IMR-90 (cell line): ENCODE data around the gene IL11. TPM values are rescaled to one million over a fixed set of nuclear protein-coding genes. Genes with fewer than 3 reads are reported as not detected.

Source experiments
- ATAC-seq: fragments of 200-7000 bp; cut with Tn5 transposase; 2 replicates; pipeline ENCODE4 v1.9.1; 2020; ENCODE audit warnings: low read depth, mild to moderate bottlenecking, moderate library complexity
- BruUV-seq: library from RNA; stranded (reverse); fragments of 400-500 nt; replicated peaks from 2 replicates; lab custom pipeline; 2021; lab: Mats Ljungman, UMichigan
- CTCF ChIA-PET: fragments of 300-600 bp; formaldehyde crosslinking; extraction: SDS; loops from one replicate; lab custom pipeline; 2021; ENCODE audit warnings: antibody characterized with exemption; lab: Yijun Ruan, JAX
- POLR2A ChIA-PET: fragments of 300-600 bp; sonication (Branson Sonifier 250); formaldehyde crosslinking; loops from one replicate; lab custom pipeline; 2022; ENCODE audit warnings: antibody characterized with exemption; ENCODE audit not compliant: unreplicated experiment; lab: Charles Lee
- DNase-seq: peaks from one replicate; pipeline ENCODE4 v3.0.0; 2013
- H2AFZ ChIP-seq: replicated peaks from 2 replicates; pipeline ENCODE3; 2013; ENCODE audit warnings: low read length, mild to moderate bottlenecking; ENCODE audit not compliant: poor library complexity
- H2AK5ac ChIP-seq: 2 replicates; pipeline ENCODE4 v1.6.1; 2013; ENCODE audit warnings: low read depth, low read length, inconsistent platforms
- H2AK9ac ChIP-seq: replicated peaks from 2 replicates; pipeline ENCODE3; 2013; ENCODE audit warnings: mild to moderate bottlenecking, low read depth, low read length, moderate library complexity; ENCODE audit not compliant: poor library complexity
- H2BK120ac ChIP-seq: 2 replicates; pipeline ENCODE4 v1.6.1; 2013; ENCODE audit warnings: low read depth, low read length, inconsistent platforms
- H2BK15ac ChIP-seq: 3 replicates; pipeline ENCODE4 v1.6.1; 2013; ENCODE audit warnings: low read depth, low read length, inconsistent platforms
- H2BK20ac ChIP-seq: 2 replicates; pipeline ENCODE4 v1.6.1; 2013; ENCODE audit warnings: low read depth, mild to moderate bottlenecking, inconsistent platforms, low read length, moderate library complexity
- H2BK5ac ChIP-seq: 2 replicates; pipeline ENCODE4 v1.6.1; 2013; ENCODE audit warnings: mild to moderate bottlenecking, low read depth, low read length, inconsistent platforms; ENCODE audit not compliant: poor library complexity, severe bottlenecking
- H3K14ac ChIP-seq: replicated peaks from 2 replicates; pipeline ENCODE4 v1.6.1; 2013; ENCODE audit warnings: low read depth, low read length, inconsistent platforms
- H3K18ac ChIP-seq: 2 replicates; pipeline ENCODE4 v1.6.1; 2013; ENCODE audit warnings: low read depth, low read length, control low read depth
- H3K23ac ChIP-seq: 2 replicates; pipeline ENCODE4 v1.6.1; 2013; ENCODE audit warnings: low read depth, low read length, inconsistent platforms
- H3K27ac ChIP-seq: 2 replicates; pipeline ENCODE4 v1.5.1; 2013; ENCODE audit warnings: mild to moderate bottlenecking, control low read depth, low read length; ENCODE audit not compliant: insufficient read depth
- H3K27me3 ChIP-seq: 2 replicates; pipeline ENCODE4 v1.6.1; 2013; ENCODE audit warnings: low read length; ENCODE audit not compliant: control insufficient read depth, insufficient read depth
- H3K36me3 ChIP-seq: 2 replicates; pipeline ENCODE4 v1.6.1; 2013; ENCODE audit warnings: low read length, mixed read lengths; ENCODE audit not compliant: control insufficient read depth, insufficient read depth
- H3K4ac ChIP-seq: 2 replicates; pipeline ENCODE4 v1.6.1; 2013; ENCODE audit warnings: low read depth, low read length, inconsistent platforms
- H3K4me1 ChIP-seq: 2 replicates; pipeline ENCODE4 v1.6.1; 2013; ENCODE audit warnings: low read length, mixed read lengths; ENCODE audit not compliant: control insufficient read depth, insufficient read depth
- H3K4me2 ChIP-seq: 2 replicates; pipeline ENCODE4 v1.6.1; 2013; ENCODE audit warnings: low read depth, mild to moderate bottlenecking, control low read depth, low read length, moderate library complexity
- H3K4me3 ChIP-seq: 2 replicates; pipeline ENCODE4 v1.5.1; 2013; ENCODE audit warnings: low read depth, mild to moderate bottlenecking, control low read depth, low read length, moderate library complexity; ENCODE audit not compliant: insufficient read depth
- H3K56ac ChIP-seq: 2 replicates; pipeline ENCODE4 v1.6.1; 2013; ENCODE audit warnings: low read length, inconsistent platforms; ENCODE audit not compliant: insufficient read depth; ENCODE audit errors: extremely low read depth
- H3K79me1 ChIP-seq, 2 experiments: 2 replicates each; pipeline ENCODE4 v1.6.1; 2013; ENCODE audit warnings: low read length in 2 of 2, inconsistent platforms in 1 of 2, low read depth in 1 of 2
- H3K9ac ChIP-seq: 2 replicates; pipeline ENCODE4 v1.6.1; 2013; ENCODE audit warnings: low read depth, low read length, control low read depth
- H3K9me1 ChIP-seq: 2 replicates; pipeline ENCODE4 v1.6.1; 2013; ENCODE audit warnings: low read length, inconsistent platforms; ENCODE audit not compliant: insufficient read depth
- H3K9me3 ChIP-seq: 2 replicates; pipeline ENCODE4 v1.6.1; 2013; ENCODE audit warnings: low read length; ENCODE audit not compliant: control insufficient read depth, insufficient read depth
- H4K20me1 ChIP-seq: 2 replicates; pipeline ENCODE4 v1.6.1; 2013; ENCODE audit warnings: low read length, inconsistent platforms; ENCODE audit not compliant: insufficient read depth
- H4K5ac ChIP-seq: 2 replicates; pipeline ENCODE4 v1.6.1; 2013; ENCODE audit warnings: mild to moderate bottlenecking, low read depth, low read length, control low read depth
- H4K8ac ChIP-seq, 2 experiments: 2 replicates each; pipeline ENCODE4 v1.6.1; 2013; ENCODE audit warnings: low read depth in 2 of 2, low read length in 2 of 2, control low read depth in 1 of 2, inconsistent platforms in 1 of 2
- H4K91ac ChIP-seq: 2 replicates; pipeline ENCODE4 v1.6.1; 2013; ENCODE audit warnings: low read depth, low read length, inconsistent platforms; ENCODE audit not compliant: insufficient read depth
- BHLHE40 ChIP-seq: fragments of 150-350 bp; IDR thresholded peaks from 2 replicates; pipeline ENCODE4 v1.6.1; 2016; ENCODE audit warnings: mild to moderate bottlenecking, low read depth, low read length
- CEBPB ChIP-seq: IDR thresholded peaks from 2 replicates; pipeline ENCODE4 v1.6.1; 2012; ENCODE audit warnings: low read depth, low read length, improper control_type of control experiment
- CHD1 ChIP-seq: IDR thresholded peaks from 2 replicates; pipeline ENCODE4 v1.6.1; 2012; ENCODE audit warnings: low read depth, low read length, improper control_type of control experiment
- CTCF ChIP-seq: conservative IDR thresholded peaks from 2 replicates; pipeline ENCODE4 v1.5.1; 2012; ENCODE audit warnings: mild to moderate bottlenecking, low read depth, low read length, improper control_type of control experiment
- ELK1 ChIP-seq: fragments of 150-350 bp; IDR thresholded peaks from 2 replicates; pipeline ENCODE4 v1.6.1; 2016; ENCODE audit warnings: low read depth, mild to moderate bottlenecking, low read length, moderate library complexity, borderline replicate concordance
- FOS ChIP-seq: fragments of 150-350 bp; IDR thresholded peaks from 2 replicates; pipeline ENCODE4 v1.6.1; 2016; ENCODE audit warnings: low read depth, low read length
- MAFK ChIP-seq: IDR thresholded peaks from 2 replicates; pipeline ENCODE4 v1.6.1; 2012; ENCODE audit warnings: low read depth, low read length, improper control_type of control experiment
- MAZ ChIP-seq: IDR thresholded peaks from 2 replicates; pipeline ENCODE4 v1.6.1; 2012; ENCODE audit warnings: low read depth, mild to moderate bottlenecking, low read length, improper control_type of control experiment, moderate library complexity, borderline replicate concordance
- MXI1 ChIP-seq: IDR thresholded peaks from 2 replicates; pipeline ENCODE4 v1.6.1; 2012; ENCODE audit warnings: low read depth, mild to moderate bottlenecking, low read length, moderate library complexity, borderline replicate concordance
- NFE2L2 ChIP-seq: fragments of 150-350 bp; IDR thresholded peaks from 2 replicates; pipeline ENCODE4 v1.6.1; 2016; ENCODE audit warnings: low read depth, mild to moderate bottlenecking, low read length
- POLR2A ChIP-seq: IDR thresholded peaks from 2 replicates; pipeline ENCODE4 v1.6.1; 2012; ENCODE audit warnings: mild to moderate bottlenecking, low read depth, low read length
- RAD21 ChIP-seq: IDR thresholded peaks from 2 replicates; pipeline ENCODE4 v1.6.1; 2012; ENCODE audit warnings: low read length, improper control_type of control experiment
- RCOR1 ChIP-seq: IDR thresholded peaks from 2 replicates; pipeline ENCODE4 v1.6.1; 2012; ENCODE audit warnings: mild to moderate bottlenecking, low read length, improper control_type of control experiment; ENCODE audit not compliant: insufficient replicate concordance
- RFX5 ChIP-seq: IDR thresholded peaks from 2 replicates; pipeline ENCODE4 v1.8.0; 2012; ENCODE audit warnings: low read depth, mild to moderate bottlenecking, low read length, moderate library complexity
- SMC3 ChIP-seq: fragments of 150-350 bp; IDR thresholded peaks from 2 replicates; pipeline ENCODE4 v1.6.1; 2016; ENCODE audit warnings: low read depth, mild to moderate bottlenecking, antibody characterized with exemption, low read length, moderate library complexity
- USF2 ChIP-seq: fragments of 150-350 bp; IDR thresholded peaks from 2 replicates; pipeline ENCODE4 v1.6.1; 2017; ENCODE audit warnings: mild to moderate bottlenecking, antibody characterized with exemption, low read length, low read depth
- WGBS, 2 experiments: methylation state at CpG; one replicate each; pipeline versions ENCODE4 v1.1.5 to v1.1.7; 2013; ENCODE audit warnings: missing lambda C conversion rate in 2 of 2; ENCODE audit not compliant: insufficient read length in 1 of 2; ENCODE audit errors: extremely low coverage in 2 of 2; 5-methylcytosine and 5-hydroxymethylcytosine counted together
- dilution Hi-C: fragments of 300-500 bp; cut with HindIII; formaldehyde crosslinking; loops from one replicate; pipeline ENCODE4 v1.14.3; 2018; ENCODE audit warnings: low sequenced_read_pairs; ENCODE audit not compliant: unreplicated experiment
- in situ Hi-C: fragments of 300-500 bp; cut with MboI; formaldehyde crosslinking; loops from 3 replicates; pipeline ENCODE4 v1.14.3; 2019; ENCODE audit warnings: low sequenced_read_pairs, inconsistent platforms, mixed read lengths
- intact Hi-C: fragments of 100-400 bp; cut with micrococcal nuclease; formaldehyde crosslinking; loops from 2 replicates; pipeline ENCODE4 v1.10.0; 2022
- polyA plus RNA-seq, 3 experiments: library from polyadenylated mRNA; depleted of rRNA; stranded (reverse); fragments of >200 nt; gene quantifications; 2 replicates each; pipeline ENCODE4 v1.2.3, GENCODE V29; 2012; ENCODE audit warnings: low replicate concordance in 1 of 3
- total RNA-seq: library from RNA; depleted of rRNA; stranded (reverse); fragments of >200 nt; gene quantifications from 2 replicates; pipeline ENCODE4 v1.2.3, GENCODE V29; 2012

IL11 gene
- total and polyA plus RNA-seq, 2 of the 4 experiments (the other 2 are of a cell fraction) = 14.3 to 33.6 TPM

GRCh38 chr19:55354698-55355212 is 15.5 kb downstream of the IL11 start, which contains the start of gene COX6B2:
COX6B2 (minus strand) TSS chr19:55354719; CDS start chr19:55354521, 198 bp downstream.
- H2AK9ac ChIP-seq = peak within 1 kb of the TSS; percentile 23
- POLR2A ChIA-PET = no interaction called here
- no peak within 1 kb of the TSS for H2BK120ac ChIP-seq
- H3K56ac ChIP-seq = no peak within 1 kb of the TSS
- H3K27me3 ChIP-seq = peaks cover 43% of the 10 kb centered on the region
- H2BK15ac ChIP-seq = no peak within 1 kb of the TSS; the same call in 2 of the 3 replicates
- H4K8ac ChIP-seq = peak within 1 kb of the TSS in 1 of 2 experiments; percentile 50; a peak in 1 of 4 replicates
- no peak within 1 kb of the TSS for H4K5ac ChIP-seq
- DNase-seq (no peak), ATAC-seq (no peak)
- peak within 1 kb of the TSS; percentile 65 for H3K4me3 ChIP-seq
- intact Hi-C loops (no loop called here), dilution Hi-C loops (no loop called here), in situ Hi-C loops (no loop called here)
- 0 out of 2 replicates have a peak within 1 kb of the TSS, but pooled peaks have one; percentile 7 for H3K9ac ChIP-seq
- no peak within 1 kb of the TSS; the same call in 1 of the 2 replicates for H3K18ac ChIP-seq
- H3K36me3 ChIP-seq = no peaks in the 10 kb centered on the region
- H3K4me2 ChIP-seq = peak within 1 kb of the TSS; percentile 86
- H2BK5ac ChIP-seq = no peak within 1 kb of the TSS
- H3K79me1 ChIP-seq = no peaks in the 10 kb centered on the region
- H2AK5ac ChIP-seq = no peak within 1 kb of the TSS
- H4K91ac ChIP-seq = peak within 1 kb of the TSS; percentile 34; the same call in 1 of the 2 replicates
- no peaks in the 10 kb centered on the region for H3K9me1 ChIP-seq
- H2BK20ac ChIP-seq = no peak within 1 kb of the TSS
- BruUV-seq = no TSS peak
- CTCF ChIA-PET = no interaction called here
- WGBS, 2 experiments = no CpG with 5 or more reads among the region's 43 CpGs
- H4K20me1 ChIP-seq = peaks cover 7% of the 10 kb centered on the region; the same call in 1 of the 2 replicates
- no peaks in the 10 kb centered on the region for H3K9me3 ChIP-seq
- no peak within 1 kb of the TSS for H3K4ac ChIP-seq
- TF ChIP-seq USF2 (no peak), MAFK (no peak), CTCF (no peak), CEBPB (no peak), MXI1 (no peak), ELK1 (no peak), RAD21 (no peak), NFE2L2 (no peak), POLR2A (no peak), SMC3 (no peak), CHD1 (no peak), MAZ (no peak), FOS (no peak), RFX5 (no peak), BHLHE40 (no peak), RCOR1 (no peak)
- peak within 1 kb of the TSS; percentile 21; the same call in 1 of the 2 replicates for H3K27ac ChIP-seq
- peaks cover 5% of the 10 kb centered on the region; the same call in 1 of the 2 replicates for H3K4me1 ChIP-seq
- no peak within 1 kb of the TSS for H3K23ac ChIP-seq
- peak within 1 kb of the TSS; percentile 93 for H2AFZ ChIP-seq
- H3K14ac ChIP-seq = no peak within 1 kb of the TSS; the same call in 1 of the 2 replicates
